Esophagus squamous epithelium (tissue), 4 donors: Measurements from ENCODE around the gene FAM107A.

Source experiments
- CTCF ChIP-seq, 6 experiments: fragments of 450-650 bp in 4 of 6; fragments of 200-600 bp in 2 of 6; sonication (generic) in 2 of 6; IDR thresholded peaks; one replicate each; pipeline ENCODE4 v1.5.1; 2016 to 2019; ENCODE audit warnings: antibody characterized with exemption in 6 of 6, mild to moderate bottlenecking in 4 of 6, moderate library complexity in 4 of 6
- POLR2A ChIP-seq, 4 donors: fragments of 450-650 bp; IDR thresholded peaks; one replicate each; pipeline ENCODE4 v1.6.1; 2017; ENCODE audit warnings: antibody characterized with exemption in 4 of 4, mild to moderate bottlenecking in 4 of 4, moderate library complexity in 3 of 4

- TF ChIP-seq POLR2A (IDR thresholded peaks at IDR 0.05) (no peak), CTCF (IDR thresholded peaks at IDR 0.05) (no peak)
These were observed 25.5 kb downstream of the FAM107A start for GRCh38 chr3:58551636-58552180.
